Activated CD4-positive, alpha-beta T cell treated with anti-CD3 and anti-CD28 coated beads, Interleukin-2, Interleukin-6, amounts not matched to agents 100 ng/mL and 50 ng/mL, durations not matched to agents 16 hours and 8 hours (primary cell): ENCODE measurements around the gene BHLHE23.
"Not testable (repeated sequence)": the region's sequence is repeated elsewhere in the genome, so short reads cannot be mapped to it uniquely, and the experiment has no call there.

Source experiments
- DNase-seq: peaks from one replicate; pipeline ENCODE4 v3.0.0-alpha.2; 2020

The BHLHE23 gene

DNA sequence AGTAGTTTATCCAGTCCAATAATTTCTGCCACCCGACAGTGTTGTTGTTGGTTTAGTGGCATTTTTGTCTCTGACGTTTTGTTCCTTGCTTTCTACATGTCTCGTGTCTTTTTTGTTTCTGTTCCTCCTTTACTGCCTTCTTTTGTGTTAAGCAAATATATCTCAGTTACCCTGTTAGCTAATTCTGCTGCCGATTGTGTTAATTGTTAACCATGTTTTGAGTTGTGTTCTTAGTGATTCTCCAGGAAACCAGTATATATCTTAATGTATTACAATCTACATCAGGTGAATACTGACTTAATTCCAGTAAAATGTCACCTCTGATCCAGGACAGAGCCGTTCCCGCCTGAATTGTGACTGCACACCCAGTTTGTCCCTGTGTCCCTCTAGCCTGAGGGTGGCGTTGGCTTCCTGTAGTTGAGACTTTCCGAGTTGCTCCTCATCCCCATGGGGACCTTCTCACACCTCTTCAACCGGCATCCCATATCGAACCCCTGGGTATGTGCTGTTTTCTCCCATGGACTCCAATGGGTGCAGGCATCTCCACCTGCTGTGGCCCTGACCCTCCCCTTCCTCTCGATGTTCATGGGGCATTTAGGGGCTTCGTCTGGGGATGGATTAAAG is 35.8 kb upstream of the BHLHE23 start:
- no peak for DNase-seq

DNA sequence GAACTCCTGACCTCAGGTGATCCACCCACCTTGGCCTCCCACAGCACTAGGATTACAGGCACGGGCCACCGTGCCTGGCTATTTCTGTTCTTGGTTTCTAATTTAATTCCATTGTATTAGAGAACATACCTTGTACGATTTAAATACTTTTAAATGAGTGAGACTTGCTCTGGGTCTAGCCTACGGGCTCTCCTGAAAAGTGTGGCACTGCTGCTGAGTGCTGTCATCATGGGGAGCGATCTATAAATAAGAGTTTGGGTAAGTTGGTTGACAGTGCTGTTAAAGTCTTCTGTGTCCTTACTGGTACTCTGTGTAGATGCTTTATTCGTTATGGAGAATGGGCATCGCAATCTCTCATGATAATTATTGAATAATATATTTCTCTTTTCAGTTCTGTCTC is 35.0 kb upstream of the BHLHE23 start:
- no peak for DNase-seq

DNA sequence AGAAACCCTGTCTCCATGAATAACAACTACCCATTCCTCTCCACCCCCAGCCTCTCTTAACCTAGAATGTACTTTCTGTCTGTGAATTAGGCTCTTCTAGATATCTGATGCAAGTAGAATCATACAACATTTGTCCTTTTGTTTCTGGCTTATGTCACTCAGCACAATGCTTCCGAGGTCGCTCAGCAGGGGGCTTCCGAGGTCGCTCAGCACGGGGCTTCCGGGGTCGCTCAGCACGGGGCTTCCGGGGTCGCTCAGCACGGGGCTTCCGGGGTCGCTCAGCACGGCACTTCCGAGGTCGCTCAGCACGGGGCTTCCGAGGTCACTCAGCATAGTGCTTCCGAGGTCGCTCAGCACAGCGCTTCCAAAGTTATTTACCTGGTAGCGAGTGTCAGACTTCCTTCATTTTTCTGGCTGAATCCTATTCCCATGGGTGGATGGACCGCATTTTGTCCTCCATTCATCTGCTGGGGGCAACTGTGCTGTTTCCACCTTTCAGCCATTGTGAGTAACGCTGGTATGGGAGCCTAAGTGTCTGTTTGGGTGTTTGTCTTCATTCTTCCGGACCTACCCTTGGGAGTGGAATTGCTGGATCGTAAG is 31.0 kb upstream of the BHLHE23 start:
- no peak for DNase-seq

DNA sequence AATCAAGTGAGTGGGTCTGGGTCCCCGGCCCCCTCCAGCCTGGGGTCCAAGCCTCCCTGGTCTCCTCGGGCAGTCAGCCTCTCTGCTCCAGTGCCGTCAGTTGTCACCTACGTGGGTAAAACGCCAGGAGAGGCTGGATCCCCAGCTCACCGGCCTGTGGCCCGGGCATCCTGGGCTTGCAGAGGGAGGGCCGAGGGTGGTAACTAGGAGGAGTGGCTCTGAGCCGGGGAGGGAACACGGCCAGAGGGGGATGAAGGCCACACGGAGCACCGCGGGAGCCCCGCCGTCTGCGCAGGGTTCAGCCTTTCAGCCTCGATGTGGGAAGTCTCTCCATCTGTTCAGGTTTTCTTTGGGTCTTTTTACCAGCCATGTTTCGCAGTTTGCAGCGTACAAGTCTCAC is 29.5 kb upstream of the BHLHE23 start:
- no peak for DNase-seq

DNA sequence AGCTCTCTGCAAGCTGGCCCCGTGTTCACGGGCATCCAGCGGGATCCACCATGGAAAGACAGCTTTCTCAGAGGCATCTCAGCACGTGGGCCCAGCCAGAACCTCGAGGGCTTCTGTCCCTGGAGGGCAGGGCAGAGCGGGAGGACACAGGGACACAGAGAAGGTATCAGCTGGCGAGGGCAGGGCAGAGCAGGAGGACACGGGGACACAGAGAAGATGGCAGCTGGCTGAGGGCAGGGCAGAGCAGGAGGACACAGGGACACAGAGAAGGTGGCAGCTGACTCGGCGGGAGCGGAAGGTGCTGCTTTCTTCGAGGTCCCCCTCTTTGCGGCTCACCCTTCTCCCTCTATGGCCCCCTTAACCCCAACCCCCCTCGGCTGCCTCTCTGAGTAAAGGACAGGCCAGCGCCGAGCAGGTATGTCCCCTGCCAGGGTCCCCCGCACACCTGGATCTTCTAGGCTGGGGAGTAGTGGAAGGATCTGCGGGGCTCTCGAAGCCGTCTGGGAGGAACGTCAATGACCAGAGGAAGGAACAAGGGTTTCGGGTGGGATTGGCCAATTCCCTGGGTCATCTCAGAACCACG is 28.9 kb upstream of the BHLHE23 start:
- no peak for DNase-seq

DNA sequence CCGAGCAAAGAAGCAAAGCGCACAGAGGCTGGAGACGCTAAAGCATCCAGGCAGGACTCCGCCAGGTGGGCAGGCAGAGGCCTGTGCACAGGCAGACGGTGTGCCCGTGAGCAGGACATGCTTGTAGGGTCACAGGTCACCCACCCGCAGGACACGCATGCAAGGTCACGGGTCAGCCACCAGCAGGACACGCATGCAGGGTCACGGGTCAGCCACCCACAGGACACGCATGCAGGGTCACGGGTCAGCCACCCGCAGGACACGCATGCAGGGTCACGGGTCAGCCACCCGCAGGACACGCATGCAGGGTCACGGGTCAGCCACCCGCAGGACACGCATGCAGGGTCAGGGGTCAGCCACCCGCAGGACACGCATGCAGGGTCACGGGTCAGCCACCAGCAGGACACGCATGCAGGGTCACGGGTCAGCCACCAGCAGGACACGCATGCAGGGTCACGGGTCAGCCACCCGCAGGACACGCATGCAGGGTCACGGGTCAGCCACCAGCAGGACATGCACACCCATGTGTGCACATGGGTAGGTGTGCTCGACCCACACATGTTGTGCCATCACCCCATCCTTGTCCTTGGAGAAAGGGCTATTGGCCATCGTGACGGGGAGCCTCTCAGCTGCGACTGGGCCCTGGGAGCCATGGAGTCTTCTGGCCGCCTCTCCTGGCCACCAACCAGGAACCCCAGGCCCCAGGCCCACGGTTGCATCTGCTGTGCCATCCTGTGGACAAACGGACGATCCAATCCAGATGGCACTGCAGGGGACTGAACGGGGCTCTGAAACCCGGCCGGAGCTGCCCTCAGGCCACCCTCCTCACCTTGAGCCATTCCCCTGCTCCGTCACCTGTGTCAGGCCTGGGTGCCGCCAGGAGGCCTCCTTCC is 28.2 kb upstream of the BHLHE23 start:
- not testable (repeated sequence) for DNase-seq

DNA sequence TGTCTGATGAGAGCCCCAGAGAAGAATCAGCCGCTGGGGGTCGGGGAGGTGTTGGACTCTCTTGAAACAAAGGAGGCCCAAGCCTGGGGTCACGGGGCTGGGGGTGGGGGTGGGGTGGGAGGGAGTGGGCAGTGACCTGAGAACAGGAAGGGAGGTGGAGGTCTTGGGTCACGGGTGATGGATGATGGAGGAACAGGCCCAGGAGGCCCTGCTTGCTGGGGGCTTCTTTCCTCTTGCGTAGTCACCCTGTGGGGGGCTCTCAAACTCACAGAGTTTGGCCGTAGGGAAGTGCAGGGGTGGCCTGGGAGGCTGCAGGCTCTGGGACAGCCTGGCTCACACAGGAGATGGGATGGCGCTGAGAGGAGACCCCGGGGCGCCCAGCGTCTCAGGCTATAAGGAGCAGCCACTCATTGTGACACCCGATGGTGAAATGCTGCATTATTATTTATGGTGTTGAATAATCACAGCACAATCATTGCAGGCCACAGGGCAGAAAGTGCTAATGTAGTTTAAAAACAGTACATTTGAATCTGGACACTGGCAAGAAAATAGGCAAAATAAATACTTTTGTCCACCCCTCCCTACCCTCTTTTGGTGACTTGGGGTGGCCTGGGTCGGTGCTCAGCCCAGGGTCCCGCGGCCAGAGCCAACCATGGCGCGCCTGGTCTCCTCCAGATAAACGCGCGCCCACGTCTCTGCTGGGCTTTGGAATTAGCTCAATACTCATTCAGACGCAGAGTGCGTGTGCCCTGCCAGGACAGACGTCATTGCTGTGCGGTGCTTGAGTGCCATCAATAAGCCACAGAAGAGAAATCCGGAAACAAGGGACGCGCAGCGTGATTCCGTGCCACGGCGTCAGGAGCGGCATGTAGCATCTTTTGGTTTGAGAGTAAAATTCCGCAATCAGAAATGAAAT is 27.3 kb upstream of the BHLHE23 start:
- no peak for DNase-seq

DNA sequence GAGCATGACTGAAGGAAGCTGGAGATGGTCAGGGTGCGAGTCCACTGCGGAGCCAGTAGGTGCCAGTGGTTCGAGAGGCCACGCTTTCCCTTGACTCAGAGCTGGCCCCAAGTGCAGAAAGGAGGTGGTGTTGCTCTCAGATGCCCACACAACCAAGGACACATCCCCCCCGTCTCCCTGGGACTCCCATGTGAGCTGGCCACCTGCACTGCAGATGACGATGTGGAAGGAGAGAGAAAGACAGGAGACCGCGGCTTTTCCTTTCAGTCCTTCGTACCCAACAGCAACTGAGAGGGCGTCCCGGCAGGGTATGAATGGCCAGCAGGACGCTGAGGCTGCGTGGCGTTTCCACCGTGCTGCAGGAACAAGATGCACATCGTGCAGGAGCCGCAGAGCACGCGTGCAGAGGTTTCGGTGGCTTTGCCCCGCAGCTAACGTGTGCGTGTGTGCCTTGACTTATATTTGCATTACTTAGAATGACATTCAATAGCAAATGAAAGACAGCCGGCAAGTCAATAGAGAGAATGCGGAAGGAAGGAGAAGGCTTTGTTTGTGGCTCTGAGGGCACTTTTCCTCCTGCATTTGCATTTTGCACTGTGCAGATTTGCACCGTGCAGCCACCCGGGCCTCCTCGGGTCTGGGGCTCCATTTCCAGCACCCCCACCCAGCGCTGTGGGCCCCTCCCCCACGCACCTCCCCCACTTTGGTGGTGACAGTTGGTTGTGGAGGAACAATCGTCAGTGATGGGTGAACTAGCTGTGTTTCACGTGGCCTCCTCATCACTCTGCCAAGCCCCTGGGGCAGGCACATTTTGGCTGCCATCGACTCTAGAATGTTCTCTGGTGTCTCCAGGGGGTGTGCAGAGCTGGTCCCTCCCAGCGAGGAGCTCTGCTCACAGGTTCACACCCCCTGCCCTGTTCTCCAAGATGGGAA is 26.4 kb upstream of the BHLHE23 start:
- no peak for DNase-seq

DNA sequence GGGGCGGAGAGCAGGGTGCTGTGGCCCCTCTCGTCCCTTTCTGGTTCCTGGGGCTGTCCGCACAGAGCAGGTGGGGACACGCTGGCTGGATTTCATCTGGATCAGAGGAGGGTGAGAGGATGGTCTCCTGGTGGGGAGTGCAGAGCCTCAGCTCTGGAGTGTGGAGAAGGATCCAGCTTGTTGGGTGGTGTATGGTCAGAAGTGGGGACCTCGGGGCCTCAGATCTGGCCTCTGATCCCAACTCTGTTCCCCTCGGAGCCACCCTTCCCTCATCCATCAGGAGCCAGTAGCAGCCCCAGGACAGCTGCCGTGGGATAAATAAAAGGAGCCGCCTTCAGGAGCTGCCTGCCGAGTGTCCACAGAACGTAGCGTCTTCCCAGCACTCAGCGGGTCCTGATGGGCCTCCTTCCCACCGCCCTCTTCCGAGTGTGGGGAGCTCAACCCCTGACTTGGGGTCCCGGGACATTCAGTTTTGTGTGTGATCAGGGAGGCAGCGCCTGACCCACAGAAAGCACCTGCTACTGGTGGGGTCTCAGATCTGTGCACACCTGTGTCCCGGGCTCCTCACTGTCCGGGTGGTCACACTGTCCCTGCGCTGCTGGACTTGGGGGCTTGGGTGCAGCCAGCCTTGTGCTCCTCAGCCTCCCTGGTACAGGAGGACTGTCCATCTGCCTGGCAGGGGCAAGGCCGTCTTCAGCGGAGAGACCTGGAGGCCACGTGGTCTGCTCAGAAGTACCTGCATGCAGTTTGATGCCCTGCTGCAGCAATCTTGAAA is 25.4 kb upstream of the BHLHE23 start:
- DNase-seq, result no peak

DNA sequence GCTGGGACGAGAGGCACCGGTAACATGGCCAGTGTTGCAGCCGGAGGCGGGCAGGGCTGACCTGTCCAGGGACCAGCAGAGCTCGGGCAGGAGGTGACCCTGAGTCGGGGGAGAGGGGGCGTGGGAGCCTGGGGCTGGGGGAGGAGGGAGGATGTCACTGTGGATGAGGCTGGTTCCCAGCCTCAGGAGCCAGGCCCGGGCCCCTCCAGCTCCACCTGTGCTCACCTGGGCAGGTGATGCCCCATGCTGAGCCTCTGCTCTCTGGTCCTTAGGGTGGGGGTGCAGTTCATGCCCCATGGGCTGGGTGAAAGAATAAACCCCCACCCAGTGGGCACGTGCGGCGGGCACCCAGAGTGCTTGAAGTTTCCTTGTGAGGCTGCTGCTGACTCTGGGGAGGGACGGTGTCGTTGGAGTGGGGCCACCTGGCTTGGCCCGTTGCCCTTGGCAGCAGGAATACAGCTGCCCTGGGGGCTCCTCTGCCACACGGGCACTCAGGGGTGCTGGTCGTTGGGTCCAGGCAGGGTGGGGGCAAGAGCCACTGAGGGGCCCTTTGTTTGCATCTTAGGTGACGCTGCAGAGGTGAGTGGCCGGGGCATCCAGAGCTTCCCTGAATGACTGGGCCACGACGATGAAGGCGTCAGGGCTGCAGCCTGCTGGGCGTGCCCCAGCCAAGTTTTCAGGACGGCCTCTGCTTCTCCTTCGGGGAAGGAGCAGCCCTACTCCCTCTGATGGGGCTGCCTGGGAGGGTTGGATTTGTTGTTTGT is 24.7 kb upstream of the BHLHE23 start:
- no peak for DNase-seq

DNA sequence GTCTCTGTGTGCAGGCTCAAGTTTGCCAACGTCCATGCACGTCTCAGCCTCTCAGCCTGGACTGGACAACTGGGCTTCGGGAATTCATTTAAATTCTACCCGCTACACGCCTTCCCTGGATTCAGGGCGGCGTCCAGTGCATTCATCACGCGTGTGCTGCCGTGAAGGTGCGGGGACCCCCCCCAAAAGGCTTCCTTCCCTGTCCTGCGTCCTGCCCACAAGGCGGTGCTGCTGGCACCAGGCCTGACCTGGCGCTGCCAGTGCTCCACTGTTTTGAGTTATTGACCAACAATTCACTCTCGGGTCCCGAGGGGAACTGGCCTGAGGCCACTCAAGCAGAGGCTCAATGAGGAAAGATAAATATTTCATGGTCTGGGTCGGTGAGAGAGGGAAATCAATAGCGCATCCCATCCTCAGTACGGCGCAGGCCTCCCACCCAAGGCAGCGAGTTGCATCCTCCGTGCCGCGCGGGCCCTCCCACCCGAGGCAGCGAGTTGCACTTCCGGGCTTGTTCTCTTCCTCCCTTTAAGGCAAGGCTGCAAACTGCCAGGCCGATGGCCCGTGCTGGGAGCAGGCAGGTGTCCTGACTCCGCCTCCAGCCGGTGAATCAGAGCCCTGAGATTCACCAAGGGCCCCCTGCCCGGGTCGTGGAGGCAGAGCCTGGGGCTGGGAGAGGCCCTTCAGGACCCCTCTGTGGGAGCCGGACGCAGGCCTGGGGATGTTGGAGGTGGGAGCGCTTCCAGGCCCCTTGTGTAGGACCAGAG is 22.8 kb upstream of the BHLHE23 start:
- DNase-seq, result no peak

DNA sequence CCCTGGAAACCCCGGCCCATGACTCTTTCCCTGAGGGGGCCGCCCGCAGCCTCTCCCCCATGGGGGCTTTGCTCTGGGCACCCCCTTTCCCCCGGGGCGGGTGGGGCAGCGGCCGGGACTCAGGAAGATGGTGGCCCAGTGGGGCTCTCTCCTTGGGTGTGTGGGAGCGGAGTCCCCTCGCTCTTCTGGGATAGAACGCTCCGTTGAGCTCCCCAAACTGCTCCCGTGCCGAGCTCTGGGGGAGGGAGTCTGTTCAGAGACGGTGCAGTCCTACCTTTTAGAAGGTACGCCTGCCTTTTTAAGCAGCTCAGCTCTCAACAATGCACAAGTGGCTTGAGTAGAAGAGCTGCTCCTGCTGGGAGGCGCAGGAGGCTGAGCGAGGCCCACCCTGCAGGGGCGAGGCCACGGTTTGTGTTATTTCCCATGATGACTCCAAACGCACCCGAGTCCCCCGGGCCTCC is 21.7 kb upstream of the BHLHE23 start:
- DNase-seq, result no peak

DNA sequence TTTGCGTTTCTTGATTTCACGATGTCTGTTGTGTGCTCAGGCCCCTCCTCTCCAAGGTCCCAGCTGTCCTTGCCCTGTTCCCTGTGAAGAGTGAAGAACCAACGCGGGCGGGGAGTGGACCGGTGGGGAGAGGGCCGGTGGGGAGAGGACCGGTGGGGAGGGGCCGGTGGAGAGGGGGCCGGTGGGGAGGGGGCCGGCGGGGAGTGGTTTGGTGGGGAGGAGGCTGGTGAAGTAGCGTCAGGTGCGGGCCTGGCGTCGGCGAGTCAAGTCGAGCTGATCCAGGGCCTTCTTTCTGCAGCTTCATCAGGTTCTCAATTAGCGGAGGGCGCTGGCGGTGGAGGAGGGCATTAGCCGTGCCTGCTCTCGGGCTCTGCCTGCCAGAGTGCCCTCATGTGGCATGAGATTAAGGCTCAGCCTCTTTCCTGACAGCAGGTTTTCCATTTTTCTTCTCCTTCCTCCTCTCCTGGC is 21.2 kb upstream of the BHLHE23 start:
- peak; percentile 28 for DNase-seq

DNA sequence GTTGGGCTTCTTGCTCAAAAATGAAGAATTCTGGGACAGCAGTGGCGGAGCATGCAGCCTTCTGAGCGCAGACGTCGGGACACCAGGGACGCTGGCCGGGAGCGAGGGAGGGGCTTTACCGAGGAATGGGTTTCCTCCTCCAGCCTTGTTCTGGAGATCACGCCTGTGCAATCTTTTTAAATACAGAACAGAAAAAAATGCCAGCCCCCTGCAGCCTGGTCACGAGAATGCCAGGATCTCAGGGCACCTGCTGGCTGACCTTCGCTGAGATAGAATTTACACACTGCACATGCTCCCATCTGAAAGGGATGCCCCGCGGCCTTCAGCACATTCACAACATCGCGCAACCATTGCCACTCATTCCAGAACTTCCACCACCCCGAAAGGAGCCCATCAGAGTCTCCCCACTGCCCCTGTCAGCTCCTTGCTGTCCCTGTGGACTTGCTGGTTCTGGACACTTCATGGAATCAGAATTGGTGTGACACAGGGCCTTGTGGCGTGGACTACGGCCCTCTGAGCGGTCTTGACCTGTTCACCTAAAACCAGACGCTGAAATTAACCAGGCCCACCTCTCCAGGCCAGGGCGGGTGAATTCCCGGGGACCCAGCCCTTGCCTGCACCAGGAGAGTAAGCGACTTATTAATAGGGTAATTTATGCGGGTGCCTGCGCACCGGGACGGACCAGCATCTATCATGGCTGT is 20.6 kb upstream of the BHLHE23 start:
- no peak for DNase-seq

DNA sequence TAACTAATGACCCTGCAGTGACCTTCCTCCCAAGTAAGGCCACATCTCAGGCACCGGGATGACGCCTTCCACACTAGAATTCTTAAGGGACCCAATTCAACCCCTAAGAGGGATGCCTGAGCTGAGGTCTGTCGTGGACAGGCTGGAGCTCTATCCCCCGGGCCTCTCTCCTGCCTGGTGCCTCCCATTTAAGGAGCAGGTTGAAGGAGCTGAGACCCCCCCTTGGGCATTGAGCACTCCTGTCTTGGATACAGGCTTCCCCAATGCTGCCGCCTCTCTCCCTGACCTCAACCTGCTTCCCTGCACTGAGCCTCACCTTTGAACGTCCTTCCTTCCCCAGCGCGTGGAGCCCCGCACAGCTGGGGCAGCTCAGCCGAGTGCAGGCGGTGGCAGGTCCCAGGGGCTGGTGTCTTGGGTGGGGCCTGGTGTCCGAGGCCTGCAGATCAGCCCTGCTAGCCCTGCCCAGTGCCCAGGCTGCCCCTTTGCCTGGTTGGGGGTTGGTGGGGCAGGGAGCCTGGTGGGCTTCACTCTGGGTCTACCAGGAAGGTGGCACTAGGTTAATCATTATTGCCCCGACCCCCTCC is 19.9 kb upstream of the BHLHE23 start:
- DNase-seq, result no peak

DNA sequence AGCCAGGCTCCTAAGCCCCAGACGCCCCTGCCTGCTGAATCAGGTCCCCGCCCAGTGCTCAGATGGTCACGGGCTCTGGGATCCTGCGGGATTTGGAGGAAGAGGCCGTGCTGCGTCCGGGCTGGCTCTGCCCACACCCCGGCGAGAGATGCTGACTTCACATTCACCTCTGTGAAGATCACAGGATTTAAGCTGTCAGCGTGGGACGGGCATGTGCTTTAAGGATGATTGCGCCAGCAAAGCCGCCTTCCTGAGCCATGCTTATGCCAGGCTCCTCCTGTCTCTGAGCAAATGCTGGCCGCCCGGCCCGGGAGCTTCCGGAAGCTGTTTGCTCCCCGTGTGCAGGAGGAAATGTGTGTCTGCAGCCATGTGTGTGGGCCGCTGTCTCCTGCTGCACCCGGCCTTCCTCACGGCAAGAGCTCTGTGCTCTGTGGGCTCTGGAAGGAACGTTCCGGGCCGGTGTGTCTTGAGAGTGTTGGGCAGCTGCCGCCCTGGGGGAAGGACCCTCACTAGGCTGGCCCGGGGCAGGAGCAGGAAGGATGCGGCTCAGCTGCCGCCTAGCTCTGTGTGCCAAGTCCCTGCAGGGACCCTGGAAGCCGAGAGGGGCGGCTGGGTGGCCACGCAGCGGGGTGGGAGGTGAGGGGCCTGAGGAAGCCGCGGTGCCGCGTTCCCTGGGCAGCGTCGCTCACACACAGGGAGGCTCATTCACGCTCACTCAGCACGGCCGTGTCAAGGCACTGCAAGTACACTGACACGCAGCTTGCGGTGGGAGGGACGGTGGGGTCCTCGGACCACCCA is 19.0 kb upstream of the BHLHE23 start:
- no peak for DNase-seq
